Activated T-helper 9 cell treated with anti-CD3 and anti-CD28 coated beads, Interleukin-2, amount 50 U/mL, for 16 hours (primary cell): Measurements from ENCODE around the gene SORCS2.
"Not testable (repeated sequence)": the region's sequence is repeated elsewhere in the genome, so short reads cannot be mapped to it uniquely, and the experiment has no call there.

Experiments used
- DNase-seq: peaks from one replicate; pipeline ENCODE4 v3.0.0-alpha.2; 2020; ENCODE audit warnings: low read depth

Gene SORCS2

GRCh38 chr4:7554905-7555304 lies 362.6 kb downstream of the SORCS2 start:
- DNase-seq = no peak

GRCh38 chr4:7556558-7556957 lies 364.2 kb downstream of the SORCS2 start:
- DNase-seq = no peak

GRCh38 chr4:7557456-7557855 lies 365.1 kb downstream of the SORCS2 start:
- DNase-seq = no peak

- DNase-seq = no peak
These were observed 366.1 kb downstream of the SORCS2 start for GRCh38 chr4:7558436-7558835.

GRCh38 chr4:7559316-7559715 lies 367.0 kb downstream of the SORCS2 start:
- no peak for DNase-seq

DNA sequence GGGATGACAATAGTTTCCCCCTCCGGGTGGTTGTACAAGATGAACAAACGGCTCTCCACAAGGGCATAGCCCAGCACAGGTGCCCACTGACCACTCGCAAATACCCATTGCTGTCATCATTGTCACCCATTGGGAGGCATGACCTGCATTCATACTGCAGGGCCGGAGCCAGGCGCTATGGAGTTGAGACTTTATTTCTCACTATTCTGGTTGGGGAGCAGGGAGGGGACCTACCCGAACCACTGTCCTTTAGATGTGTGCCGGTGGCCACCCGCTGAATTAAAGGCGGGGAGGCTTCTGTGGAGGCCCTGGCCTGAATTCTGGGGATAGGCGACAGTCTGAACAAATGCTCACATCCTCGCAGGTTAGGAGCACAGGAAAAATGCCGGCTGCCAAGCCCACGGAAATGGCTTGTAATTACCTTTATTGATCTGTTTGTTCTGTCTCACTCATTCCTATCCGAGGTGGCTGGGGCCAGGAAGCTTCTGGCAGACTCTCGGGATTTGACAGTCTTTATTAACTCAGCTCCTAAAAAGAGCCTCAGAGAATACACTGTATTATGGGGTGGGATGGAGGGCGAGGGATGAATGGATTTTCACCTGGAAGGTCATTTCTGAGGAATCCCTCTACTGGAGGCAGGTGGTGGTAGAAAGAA lies 367.5 kb downstream of the SORCS2 start:
- DNase-seq = no peak

DNA sequence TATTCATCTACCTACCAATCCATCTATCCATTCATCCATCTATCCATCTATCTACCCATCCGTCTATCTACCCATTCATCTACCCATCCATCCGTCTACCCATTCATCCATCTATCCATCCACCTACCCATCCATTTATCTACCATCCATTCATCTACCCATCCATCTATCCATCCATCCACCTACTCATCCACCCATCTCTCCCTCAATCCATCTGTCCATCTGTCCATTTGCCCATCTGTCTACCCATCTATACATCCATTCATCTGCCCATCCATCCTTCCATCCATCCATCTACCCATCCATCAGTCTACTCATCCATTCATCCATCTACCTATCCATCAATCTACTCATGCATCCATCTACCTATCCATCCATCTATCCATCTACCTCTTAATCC lies 369.2 kb downstream of the SORCS2 start:
- DNase-seq = no peak

GRCh38 chr4:7564242-7564641 lies 371.9 kb downstream of the SORCS2 start:
- DNase-seq = no peak

DNA sequence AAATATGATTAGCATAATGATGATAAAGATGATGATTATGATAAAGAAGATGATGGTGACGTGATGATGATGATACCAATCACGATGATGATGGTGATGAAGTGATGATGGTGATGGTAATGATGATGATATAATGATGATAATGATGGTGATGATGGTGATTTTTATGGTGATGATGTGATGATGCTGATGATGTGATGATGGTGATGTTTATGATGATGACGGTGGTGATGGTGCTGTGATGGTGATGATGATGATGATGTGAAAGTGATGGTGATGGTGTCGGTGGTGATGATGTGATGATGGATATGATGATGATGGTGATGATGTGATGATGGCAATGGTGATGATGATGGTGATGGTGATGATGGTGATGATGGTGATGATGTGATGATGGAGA lies 373.1 kb downstream of the SORCS2 start:
- no peak for DNase-seq

DNA sequence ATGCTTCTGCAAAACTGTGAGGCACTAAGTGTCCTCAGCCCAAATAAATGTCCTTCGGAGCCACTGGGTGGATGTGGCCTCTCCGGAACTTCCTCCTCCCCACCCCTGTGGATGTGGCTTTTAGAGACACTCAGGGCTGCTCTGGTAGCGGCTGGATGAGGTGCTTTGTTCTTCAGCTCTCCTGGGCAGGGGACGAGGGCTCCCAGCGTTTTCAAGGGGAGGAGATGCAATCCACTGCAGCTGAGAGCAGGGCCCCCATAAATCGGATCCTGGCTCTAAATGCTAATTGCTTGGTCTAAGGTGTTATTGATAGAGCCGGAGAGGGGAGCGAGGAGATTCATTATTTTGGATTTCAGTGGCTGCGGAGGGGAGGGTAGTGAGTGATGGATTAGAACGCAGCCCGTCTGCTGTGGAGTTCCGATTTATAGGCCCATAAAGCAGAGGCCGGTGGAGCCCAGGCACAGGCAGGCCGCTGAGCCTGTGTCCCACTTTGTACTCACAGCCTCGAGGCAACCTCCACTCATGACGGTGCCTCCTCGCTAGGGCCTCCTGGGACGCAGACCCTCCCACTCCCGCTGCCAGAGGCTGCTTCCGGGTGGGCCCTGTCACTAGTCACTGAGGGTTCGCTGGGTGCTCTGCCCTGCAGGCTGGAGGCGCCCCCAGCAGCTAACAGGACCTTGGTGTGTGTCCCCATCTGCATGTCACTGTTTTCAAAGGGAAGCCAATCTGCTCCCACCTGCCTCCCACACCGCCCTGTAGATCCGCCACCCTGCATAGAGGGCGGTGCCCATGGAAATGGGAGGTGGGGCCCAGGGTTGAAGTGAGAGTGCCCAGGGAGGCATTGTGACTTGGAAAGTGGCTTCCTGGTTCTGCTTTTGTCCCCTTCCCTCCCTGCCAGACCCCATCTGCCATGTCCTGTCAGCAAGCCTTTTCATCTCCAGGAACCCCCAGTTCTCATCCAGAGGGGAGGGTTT lies 377.8 kb downstream of the SORCS2 start:
- no peak for DNase-seq

DNA sequence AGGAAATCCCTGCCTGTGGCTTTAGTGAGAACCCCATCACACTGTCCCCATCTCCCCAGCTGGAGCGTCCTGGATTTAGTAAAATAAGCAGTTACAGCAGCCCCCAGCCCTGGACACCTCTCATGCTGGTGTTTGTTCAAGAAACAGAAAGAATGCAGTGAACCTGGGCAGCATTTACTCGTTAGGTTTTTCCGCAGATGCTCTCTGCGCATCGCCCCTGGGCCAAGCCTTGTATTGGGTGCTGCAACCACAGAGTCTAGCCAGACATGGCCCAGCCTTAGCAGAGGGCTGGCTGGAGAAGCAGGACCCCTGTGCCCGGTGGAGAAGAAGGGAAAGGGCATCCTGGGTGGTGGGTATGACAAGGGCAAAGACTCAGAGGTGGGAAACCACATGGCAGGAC lies 378.7 kb downstream of the SORCS2 start:
- no peak for DNase-seq

DNA sequence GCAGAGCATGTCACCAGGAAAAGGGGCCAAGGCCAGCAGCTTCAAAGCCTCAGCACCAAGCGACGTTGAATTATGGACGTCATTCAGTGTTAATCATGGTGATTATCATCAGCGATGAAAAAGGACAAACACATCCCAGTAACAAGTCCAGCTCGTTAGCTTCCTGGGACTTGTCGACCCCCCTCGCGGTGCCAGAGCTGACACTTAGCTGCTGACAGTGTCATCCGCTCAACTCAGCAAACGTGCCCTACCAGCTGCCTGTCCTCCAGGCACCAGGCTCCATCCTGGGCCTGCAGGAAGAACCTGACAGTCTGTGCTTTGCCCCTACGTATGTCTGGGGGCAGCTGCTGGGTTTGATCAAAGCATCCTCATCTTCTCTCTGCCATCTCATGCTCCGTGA lies 379.4 kb downstream of the SORCS2 start:
- no peak for DNase-seq

DNA sequence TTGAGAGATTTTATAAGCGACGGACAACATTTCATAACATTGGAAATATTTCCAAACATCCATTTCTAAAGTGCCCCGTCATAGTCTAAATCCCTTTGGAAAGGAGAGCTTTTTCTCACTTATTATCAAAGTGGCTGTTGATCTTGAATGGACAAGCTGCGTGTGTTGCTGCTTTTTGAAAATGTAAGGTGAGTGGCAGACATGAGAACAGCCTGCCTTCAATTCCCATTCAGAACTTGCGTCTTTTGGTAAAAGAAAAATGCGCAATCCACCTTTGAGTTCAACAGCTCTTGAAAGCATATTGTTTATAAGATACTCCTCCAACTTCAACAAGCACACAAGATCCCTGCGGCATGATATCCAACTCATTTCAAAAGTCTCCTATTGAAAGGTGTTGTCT lies 380.6 kb downstream of the SORCS2 start:
- no peak for DNase-seq

- DNase-seq = no peak
These were observed 381.3 kb downstream of the SORCS2 start for GRCh38 chr4:7573576-7574091.

DNA sequence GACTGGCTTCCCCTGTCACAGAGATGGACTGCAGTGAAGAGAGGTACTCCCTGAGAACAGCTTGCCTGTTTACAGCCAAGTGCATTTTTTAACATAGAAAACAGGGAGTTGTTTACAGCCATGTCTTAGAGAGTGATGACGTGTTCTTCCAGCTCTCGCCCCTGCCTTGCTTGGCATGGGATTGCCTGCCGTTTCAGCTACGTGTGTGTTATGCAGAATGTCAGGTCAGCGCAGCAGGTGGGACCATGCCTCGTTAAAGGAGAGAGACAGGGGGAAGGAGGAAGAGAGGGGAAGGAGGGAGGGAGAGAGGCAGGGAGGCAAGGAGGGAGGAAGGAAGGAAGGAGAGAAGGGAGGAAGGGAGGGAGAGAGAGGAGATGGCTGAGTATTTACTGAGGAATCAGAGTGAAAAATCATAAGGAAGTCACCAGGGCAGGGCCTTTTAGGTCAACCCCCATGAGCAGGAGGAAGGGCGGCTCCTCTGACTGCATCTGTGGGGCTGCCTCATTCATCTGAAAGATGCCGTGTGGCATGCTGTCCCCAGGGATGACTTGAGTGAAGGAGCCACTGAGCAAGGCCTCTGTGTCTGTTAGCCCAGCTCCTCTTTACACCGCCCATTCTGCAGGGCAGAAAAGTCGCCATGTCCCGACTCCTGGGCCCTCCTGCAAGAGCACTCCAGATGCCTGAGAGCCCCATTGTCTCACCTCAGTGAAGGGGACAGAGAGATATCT lies 382.1 kb downstream of the SORCS2 start:
- DNase-seq = no peak

DNA sequence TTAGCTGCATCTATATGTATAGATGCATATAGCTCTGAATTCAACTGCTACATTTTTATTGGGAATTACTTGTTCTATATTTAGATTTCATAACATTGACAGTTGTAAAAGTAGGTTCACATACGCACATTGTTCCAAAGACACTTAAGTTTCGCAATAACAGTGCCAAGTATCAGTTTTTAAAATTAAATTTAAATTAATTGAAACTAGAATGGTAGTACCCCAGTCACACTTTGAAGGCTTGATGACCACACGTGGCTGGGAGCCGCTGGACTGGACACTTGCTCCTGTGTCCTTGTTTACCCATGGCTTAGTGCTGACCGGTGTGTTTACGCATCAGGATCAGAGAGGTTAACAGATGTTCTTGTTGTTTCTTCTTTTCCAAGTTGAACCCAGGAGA lies 383.1 kb downstream of the SORCS2 start:
- no peak for DNase-seq

DNA sequence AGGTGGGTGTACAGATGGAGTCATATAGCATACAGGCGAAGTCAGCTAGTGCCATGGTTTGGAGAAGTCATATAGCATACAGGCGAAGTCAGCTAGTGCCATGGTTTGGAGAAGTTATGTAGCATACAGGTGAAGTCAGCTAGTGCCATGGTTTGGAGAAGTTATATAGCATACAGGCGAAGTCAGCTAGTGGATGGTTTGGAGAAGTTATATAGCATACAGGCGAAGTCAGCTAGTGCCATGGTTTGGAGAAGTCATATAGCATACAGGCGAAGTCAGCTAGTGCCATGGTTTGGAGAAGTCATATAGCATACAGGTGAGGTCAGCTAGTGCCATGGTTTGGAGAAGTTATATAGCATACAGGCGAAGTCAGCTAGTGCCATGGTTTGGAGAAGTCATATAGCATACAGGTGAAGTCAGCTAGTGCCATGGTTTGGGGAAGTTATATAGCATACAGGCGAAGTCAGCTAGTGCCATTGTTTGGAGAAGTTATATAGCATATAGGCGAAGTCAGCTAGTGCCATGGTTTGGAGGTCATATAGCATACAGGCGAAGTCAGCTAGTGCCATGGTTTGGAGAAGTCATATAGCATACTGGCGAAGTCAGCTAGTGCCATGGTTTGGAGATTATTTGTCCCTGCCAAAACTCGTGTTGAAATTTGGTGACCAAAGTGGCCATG lies 385.2 kb downstream of the SORCS2 start:
- DNase-seq = not testable (repeated sequence)

DNA sequence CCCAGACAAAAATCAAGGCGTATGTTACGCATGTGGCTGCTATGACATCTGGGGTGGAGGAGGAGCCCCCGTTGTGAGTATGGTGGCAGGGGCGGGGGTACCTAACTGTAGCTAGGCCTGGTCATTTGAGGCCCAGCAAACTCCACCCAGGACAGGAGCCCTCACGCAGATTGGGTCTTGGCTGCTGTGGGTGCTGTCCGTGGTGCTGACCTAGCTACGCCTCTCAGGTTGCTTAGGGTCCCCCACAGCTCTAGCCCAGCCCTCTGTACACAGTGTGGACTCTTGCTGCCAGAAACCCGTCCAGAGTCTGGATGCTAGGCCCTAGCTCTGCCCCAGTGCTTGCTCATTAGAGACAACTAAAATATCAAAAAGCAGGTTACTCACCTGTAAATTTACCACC lies 389.1 kb downstream of the SORCS2 start:
- no peak for DNase-seq

GRCh38 chr4:7582313-7583097 lies 390.2 kb downstream of the SORCS2 start:
- DNase-seq = no peak

DNA sequence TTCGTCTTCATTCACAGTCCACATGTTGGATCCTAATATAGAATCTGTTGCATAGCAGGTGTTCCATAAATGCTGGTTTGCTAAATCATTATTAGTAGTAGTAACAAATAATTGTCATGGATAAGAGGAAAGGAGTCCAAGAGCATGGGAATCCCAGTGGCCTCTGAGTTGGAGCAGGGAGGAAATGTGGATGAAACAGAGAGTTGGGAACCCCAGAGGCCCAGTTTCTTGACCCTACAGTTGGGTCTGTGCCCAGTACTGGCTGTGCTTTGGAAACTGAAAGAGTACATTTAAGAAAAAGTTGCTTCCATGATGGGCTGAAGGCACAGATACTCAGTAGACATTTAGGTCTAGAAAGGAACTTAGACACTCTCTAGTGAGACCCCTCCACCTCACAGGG lies 391.8 kb downstream of the SORCS2 start:
- no peak for DNase-seq

GRCh38 chr4:7584606-7585159 lies 392.3 kb downstream of the SORCS2 start:
- DNase-seq = no peak
